ENCODE measurements around the gene NFIB. TPM values are rescaled to one million over a fixed set of nuclear protein-coding genes. Genes with fewer than 3 reads are reported as not detected.

NFIB gene
- total RNA-seq, 4 donors from 2014 or later = 85.3 to 173 (median 115) TPM

DNA sequence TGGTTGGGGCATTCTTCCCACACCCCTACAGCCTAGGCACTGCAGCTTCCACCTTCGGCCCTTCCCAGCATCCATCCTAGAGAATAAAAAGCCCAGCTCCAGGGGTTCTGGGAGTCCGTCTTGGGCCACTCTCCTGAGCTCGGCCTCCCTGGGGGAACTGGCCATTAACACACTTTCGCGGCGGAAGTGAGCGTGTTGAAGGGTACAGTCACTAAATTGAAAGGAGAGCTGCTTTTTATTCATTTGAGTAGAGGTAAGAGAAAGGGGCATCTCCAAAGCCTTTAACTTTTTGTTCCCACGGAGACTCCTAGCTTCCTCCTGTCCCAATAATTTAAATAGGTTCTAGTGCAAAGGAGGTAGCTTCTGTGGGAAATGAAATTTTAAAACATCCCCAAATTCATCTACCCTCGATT is 31.0 kb upstream of the NFIB start:
- Histone ChIP-seq H3K4me1 (no peaks in the 10 kb centered on the region), H3K4me3 (no peak overlapping the region), H3K27ac (peak overlapping the region in 1 of 2 donors; percentile 58), H3K36me3 (no peaks in the 10 kb centered on the region), H3K27me3 (peaks cover 3 to 20% of the 10 kb centered on the region in 2 donors), H3K9me3 (no peaks in the 10 kb centered on the region)
- TF ChIP-seq CTCF (IDR thresholded peaks at IDR 0.05) = no peak
- TF ChIP-seq POLR2A (IDR thresholded peaks at IDR 0.05) = no peak
- intact Hi-C loops (cut with DNase I; ENCODE audit: low total_unique reads) = no loop called here
- no peak for DNase-seq

- H3K4me1 ChIP-seq = no peaks in the 10 kb centered on the region
- peaks cover 3 to 20% of the 10 kb centered on the region in 2 donors for H3K27me3 ChIP-seq
- intact Hi-C loops (cut with DNase I; ENCODE audit: low total_unique reads) = no loop called here
- no peaks in the 10 kb centered on the region for H3K36me3 ChIP-seq
- H3K9me3 ChIP-seq = no peaks in the 10 kb centered on the region
- no peak for DNase-seq
- peak overlapping the region; percentile 43 to 58 for H3K27ac ChIP-seq
- H3K4me3 ChIP-seq = no peak overlapping the region
- TF ChIP-seq POLR2A (IDR thresholded peaks at IDR 0.05) (no peak), CTCF (IDR thresholded peaks at IDR 0.05) (no peak)
Measured at GRCh38 chr9:14344053-14344524, 30.1 kb upstream of the NFIB start.

DNA sequence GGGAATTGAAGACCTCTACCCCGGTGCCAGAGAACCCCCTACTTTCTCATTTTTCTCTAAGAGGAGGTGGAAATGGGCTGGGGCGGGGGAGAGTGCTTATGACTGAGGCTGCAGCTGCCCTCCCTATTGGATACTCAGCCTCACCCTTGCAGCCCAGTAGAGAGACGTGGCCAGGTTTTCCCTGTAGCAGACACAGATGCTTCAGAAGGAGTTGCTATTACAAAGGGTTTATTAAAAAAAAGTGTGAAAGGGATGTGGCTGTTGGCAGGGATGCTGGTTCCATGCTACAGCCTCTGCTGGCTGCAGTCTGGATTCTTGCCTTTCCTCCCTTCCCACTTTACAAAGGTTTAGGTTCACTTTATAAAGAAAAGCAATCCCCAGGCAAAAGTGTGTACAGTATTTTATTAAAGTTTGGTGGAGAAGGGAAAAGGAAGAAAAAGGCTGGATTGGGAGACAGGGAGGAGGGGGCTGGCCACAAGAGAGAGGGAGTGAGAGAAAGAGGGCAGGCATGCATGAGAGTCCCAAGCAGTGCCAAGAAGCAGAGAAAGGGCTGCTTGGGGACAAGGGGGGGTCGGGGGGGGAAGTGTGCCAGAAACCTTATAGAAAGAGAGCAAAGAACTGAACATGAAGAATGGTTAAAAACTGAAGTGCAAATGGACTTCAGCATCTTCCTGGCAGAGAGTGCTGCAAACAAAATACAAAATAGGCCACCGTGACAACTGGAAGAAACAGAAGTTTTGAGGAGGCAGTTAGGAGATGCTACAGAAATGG is 29.5 kb upstream of the NFIB start:
- peak overlapping the region; percentile 43 to 58 for H3K27ac ChIP-seq
- no peaks in the 10 kb centered on the region for H3K36me3 ChIP-seq
- peaks cover 3 to 20% of the 10 kb centered on the region in 2 donors for H3K27me3 ChIP-seq
- DNase-seq = no peak
- H3K4me1 ChIP-seq = no peaks in the 10 kb centered on the region
- intact Hi-C loops (cut with DNase I; ENCODE audit: low total_unique reads) = no loop called here
- no peak for TF ChIP-seq POLR2A (IDR thresholded peaks at IDR 0.05)
- H3K4me3 ChIP-seq = no peak overlapping the region
- H3K9me3 ChIP-seq = no peaks in the 10 kb centered on the region

GRCh38 chr9:14342736-14343135 is 28.8 kb upstream of the NFIB start:
- intact Hi-C loops (cut with DNase I; ENCODE audit: low total_unique reads) = no loop called here
- Histone ChIP-seq H3K36me3 (no peaks in the 10 kb centered on the region), H3K27ac (peak overlapping the region in 1 of 2 donors; percentile 43), H3K4me1 (no peaks in the 10 kb centered on the region), H3K9me3 (no peaks in the 10 kb centered on the region), H3K4me3 (no peak overlapping the region), H3K27me3 (peaks cover 3 to 20% of the 10 kb centered on the region in 2 donors)
- no peak for DNase-seq
- no peak for TF ChIP-seq CTCF (IDR thresholded peaks at IDR 0.05)
- no peak for TF ChIP-seq POLR2A (IDR thresholded peaks at IDR 0.05)

GRCh38 chr9:14341437-14342122 is 27.6 kb upstream of the NFIB start:
- no peak for TF ChIP-seq CTCF (IDR thresholded peaks at IDR 0.05)
- TF ChIP-seq POLR2A (IDR thresholded peaks at IDR 0.05) = no peak
- no peak for DNase-seq
- Histone ChIP-seq H3K9me3 (no peaks in the 10 kb centered on the region), H3K4me3 (no peak overlapping the region), H3K27me3 (peaks cover 0 to 16% of the 10 kb centered on the region in 2 donors), H3K27ac (peak overlapping the region; percentile 34 to 43), H3K4me1 (no peaks in the 10 kb centered on the region), H3K36me3 (no peaks in the 10 kb centered on the region)
- intact Hi-C loops (cut with DNase I; ENCODE audit: low total_unique reads) = no loop called here

All from uterus (tissue), 4 donors.